ENCODE measurements around the gene LPP.

Gene LPP

DNA sequence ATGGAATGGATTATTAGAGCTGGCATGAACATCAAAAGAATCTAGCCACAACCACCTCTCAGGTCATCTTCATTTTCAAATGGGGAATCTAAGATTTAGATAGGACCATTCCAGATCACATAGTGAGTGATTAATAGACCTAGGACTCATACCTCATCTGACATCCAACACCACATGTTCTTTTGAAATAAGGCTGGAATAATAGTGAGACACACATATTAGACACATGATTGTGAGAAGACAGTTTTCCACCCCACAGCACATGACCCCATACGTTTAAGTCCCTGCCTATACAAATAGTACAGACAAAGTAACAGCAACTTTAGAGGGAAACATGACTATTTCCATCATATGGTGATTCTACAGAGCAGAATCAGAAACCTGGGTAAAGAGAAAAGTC is 673.1 kb downstream of the LPP start:
- no peak for TF ChIP-seq ZFX (IDR thresholded peaks at IDR 0.05; ENCODE audit: borderline replicate concordance)
- TF ChIP-seq, protein P1, sequence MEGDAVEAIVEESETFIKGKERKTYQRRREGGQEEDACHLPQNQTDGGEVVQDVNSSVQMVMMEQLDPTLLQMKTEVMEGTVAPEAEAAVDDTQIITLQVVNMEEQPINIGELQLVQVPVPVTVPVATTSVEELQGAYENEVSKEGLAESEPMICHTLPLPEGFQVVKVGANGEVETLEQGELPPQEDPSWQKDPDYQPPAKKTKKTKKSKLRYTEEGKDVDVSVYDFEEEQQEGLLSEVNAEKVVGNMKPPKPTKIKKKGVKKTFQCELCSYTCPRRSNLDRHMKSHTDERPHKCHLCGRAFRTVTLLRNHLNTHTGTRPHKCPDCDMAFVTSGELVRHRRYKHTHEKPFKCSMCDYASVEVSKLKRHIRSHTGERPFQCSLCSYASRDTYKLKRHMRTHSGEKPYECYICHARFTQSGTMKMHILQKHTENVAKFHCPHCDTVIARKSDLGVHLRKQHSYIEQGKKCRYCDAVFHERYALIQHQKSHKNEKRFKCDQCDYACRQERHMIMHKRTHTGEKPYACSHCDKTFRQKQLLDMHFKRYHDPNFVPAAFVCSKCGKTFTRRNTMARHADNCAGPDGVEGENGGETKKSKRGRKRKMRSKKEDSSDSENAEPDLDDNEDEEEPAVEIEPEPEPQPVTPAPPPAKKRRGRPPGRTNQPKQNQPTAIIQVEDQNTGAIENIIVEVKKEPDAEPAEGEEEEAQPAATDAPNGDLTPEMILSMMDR (IDR thresholded peaks at IDR 0.05), result no peak
- no peak overlapping the region for H3K27ac ChIP-seq

DNA sequence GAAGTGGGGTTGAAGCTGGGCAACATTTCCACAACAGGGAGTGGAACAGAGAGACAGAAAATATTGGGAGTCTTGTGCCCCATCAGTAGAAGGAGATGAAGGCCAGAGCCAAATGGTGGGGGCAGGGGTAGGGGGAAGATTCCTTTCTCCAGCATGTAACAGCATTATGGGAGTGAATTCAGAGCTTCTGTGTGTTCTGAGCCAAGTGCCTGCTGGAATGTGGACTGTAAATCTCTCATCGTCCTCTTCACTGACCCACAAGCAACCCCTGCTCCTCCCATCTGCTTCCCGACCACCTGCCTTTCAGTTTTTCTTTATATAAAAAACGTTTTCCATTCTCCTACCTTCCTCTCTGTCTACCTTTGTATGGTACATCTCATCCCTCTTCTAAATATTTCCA is 673.6 kb downstream of the LPP start:
- no peak for TF ChIP-seq ZFX (IDR thresholded peaks at IDR 0.05; ENCODE audit: borderline replicate concordance)
- TF ChIP-seq, protein P1 (IDR thresholded peaks at IDR 0.05), result no peak
- no peak overlapping the region for H3K27ac ChIP-seq

DNA sequence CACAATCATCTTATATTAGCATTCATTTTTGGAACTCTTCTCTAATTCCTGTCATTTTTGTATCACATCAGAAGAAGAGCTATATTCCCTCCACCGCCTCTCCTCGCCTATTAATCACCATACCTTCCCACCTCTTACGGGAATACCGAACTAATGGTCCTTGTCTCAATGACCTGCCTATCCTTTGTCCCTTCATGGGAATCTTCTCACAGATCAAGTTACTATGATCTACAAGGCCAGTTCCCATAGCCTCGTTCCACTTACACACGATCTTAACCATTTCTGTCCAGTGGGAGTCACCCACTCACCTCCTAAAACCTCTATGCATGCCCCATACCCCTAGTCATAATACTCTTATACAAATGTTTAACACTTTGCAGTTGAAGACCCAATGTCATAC is 675.2 kb downstream of the LPP start:
- H3K27ac ChIP-seq, result no peak overlapping the region
- TF ChIP-seq ZFX (IDR thresholded peaks at IDR 0.05; ENCODE audit: borderline replicate concordance), result no peak
- TF ChIP-seq, protein P1 (IDR thresholded peaks at IDR 0.05), result no peak

DNA sequence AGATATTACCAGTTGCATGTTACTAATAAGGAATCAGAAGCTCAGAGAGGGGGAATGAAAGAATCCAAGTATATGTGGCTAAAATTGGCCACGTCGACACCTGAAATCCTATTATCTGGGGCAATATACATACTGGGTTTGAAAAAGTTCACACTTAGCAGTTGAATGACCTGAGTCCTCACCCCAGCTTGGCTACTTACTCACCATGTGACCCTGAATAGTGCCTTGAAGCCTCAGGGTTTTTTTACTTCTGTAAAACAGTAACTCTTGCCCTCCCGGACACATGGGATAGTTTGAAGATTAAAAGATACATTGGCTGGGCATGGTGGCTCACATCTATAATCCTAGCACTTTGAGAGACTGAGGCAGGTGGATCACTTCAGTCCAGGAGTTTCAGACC is 675.6 kb downstream of the LPP start:
- no peak for TF ChIP-seq ZFX (IDR thresholded peaks at IDR 0.05; ENCODE audit: borderline replicate concordance)
- TF ChIP-seq, protein P1 (IDR thresholded peaks at IDR 0.05), result no peak
- H3K27ac ChIP-seq, result no peak overlapping the region

DNA sequence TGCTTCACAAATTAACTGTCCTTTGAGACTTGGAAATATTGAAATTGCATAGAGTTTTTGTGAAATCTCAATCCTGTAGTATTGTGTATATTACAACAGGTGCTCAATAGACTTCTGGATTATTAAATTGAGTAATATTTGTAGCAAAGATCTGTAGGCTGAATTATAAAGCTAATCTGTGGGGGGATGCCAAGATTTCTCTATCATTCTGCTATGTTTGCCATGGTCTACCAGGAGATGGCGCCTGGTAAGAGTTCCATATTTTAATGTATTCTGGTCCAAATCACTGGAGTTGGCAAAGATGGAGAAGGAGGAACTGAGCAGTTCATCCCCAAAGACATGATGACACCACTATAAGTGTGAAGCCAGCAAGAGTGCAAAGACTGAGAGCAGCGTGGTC is 676.9 kb downstream of the LPP start:
- no peak for TF ChIP-seq ZFX (IDR thresholded peaks at IDR 0.05; ENCODE audit: borderline replicate concordance)
- TF ChIP-seq, protein P1 (IDR thresholded peaks at IDR 0.05), result peak; percentile 51
- no peak overlapping the region for H3K27ac ChIP-seq

DNA sequence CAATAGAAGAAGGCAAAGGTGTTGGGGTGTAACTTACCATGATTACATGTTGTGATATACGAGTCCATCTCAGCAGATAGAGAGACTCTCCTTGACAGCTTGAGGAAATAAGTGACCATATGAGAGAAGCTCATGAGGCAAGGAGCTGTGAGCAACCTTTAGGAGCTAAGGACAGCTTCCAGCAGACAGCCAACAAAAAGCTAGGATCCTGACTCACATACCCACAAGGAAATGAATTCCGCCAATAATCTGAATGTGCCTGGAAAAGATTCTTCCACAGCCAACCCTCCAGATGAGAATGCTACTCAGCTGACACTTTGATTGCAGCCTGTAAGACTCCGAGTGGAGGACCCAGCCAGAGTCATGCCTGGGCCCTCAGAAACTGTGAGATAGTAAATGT is 678.2 kb downstream of the LPP start:
- no peak for TF ChIP-seq ZFX (IDR thresholded peaks at IDR 0.05; ENCODE audit: borderline replicate concordance)
- TF ChIP-seq, protein P1 (IDR thresholded peaks at IDR 0.05), result no peak
- peak overlapping the region; percentile 18; the same call in 1 of the 2 replicates for H3K27ac ChIP-seq

DNA sequence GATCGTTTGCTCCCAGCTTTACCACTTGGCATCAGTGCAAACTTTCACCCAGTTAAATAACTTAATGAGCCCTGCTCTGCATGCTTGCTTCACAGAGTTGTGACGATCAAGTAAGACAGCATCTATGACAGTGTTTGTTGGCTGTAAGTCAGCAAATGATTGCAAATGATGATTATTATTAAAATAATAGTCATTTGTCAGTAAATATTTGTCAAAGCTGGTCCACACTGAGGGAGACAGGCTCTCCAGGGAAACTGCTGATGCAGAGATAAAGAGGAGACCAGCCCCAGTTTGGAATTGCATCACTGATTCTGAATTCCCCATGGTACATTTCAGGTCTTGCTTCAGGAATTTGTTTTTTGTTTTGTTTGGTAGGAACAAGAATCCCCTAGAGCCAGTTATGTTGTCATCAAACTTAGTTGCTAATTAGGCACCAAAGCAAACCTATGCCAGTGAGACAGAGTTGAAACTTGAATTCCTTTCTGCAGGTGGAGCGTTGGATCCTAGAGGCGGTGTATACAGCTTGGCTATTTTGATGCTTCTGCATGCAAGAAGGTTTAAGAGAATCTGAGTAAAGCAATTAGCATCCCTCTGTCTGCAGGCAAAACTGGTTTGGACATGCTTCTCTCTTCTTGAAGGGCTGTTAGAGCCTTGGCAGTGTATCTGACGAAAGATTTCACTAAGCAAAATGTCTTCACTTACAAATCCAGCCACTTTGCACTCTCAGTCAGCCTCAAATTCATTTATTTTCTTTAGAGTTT is 679.2 kb downstream of the LPP start:
- peak overlapping the region; percentile 18 for H3K27ac ChIP-seq
- TF ChIP-seq ZFX (IDR thresholded peaks at IDR 0.05; ENCODE audit: borderline replicate concordance), result no peak

DNA sequence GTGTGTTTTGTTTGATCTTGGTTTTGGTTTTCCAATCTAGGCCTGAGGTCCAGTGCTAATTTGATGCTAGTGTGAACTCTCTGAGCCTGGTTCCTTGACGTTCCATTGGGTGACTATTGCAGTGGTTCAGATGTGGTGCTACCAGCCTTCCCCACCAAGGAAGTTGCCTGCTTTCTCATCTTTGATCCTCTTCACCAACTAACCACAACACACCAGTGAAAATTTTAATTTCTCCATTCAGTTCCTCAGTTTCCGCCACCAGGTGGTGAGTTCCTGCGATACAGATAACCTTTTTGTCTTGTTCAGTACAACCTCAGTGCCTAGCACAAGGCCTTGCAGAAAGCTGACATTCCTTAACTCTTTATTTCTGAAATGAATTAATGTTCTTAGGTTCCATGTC is 680.4 kb downstream of the LPP start:
- TF ChIP-seq ZFX (IDR thresholded peaks at IDR 0.05; ENCODE audit: borderline replicate concordance), result no peak
- TF ChIP-seq, protein P1 (IDR thresholded peaks at IDR 0.05), result no peak; the same call in 1 of the 2 replicates
- H3K27ac ChIP-seq, result no peak overlapping the region

Measured in 22Rv1 (cell line).